A204.1 (cell line): ENCODE measurements around the gene TWF1.
"Not testable (repeated sequence)": the region's sequence is repeated elsewhere in the genome, so short reads cannot be mapped to it uniquely, and the experiment has no call there.

ENCODE experiments used
- FAIRE-seq: peaks from 2 replicates; lab custom pipeline; 2012; peaks lifted over from hg19 to GRCh38; lab: Jason Lieb, UNC

Gene TWF1

GRCh38 chr12:43805860-43806736 lies at the start of gene TWF1:
TSS of gene TWF1 (minus strand) at chr12:43806317. CDS start at chr12:43806245, 72 bp downstream.
- FAIRE-seq: no peak

GRCh38 chr12:43852744-43853143 lies 46.6 kb upstream of the TWF1 start:
- no peak for FAIRE-seq

- FAIRE-seq: no peak
Measured at GRCh38 chr12:43848786-43849185, 42.7 kb upstream of the TWF1 start.

GRCh38 chr12:43848226-43848507 lies 42.0 kb upstream of the TWF1 start:
- no peak for FAIRE-seq

GRCh38 chr12:43847425-43848225 lies 41.5 kb upstream of the TWF1 start:
- FAIRE-seq: not testable (repeated sequence)

GRCh38 chr12:43842259-43842658 lies 36.1 kb upstream of the TWF1 start:
- FAIRE-seq: no peak

GRCh38 chr12:43841253-43841652 lies 35.1 kb upstream of the TWF1 start:
- FAIRE-seq: no peak

GRCh38 chr12:43840338-43840737 lies 34.2 kb upstream of the TWF1 start:
- FAIRE-seq: no peak

- FAIRE-seq: no peak
Measured at GRCh38 chr12:43836475-43836989, 30.4 kb upstream of the TWF1 start.

- no peak for FAIRE-seq
Measured at GRCh38 chr12:43835656-43836474, 29.7 kb upstream of the TWF1 start, which contains the start of gene TMEM117. TSS of gene TMEM117 (plus strand) at chr12:43836081.

GRCh38 chr12:43835264-43835655 lies 29.1 kb upstream of the TWF1 start:
- no peak for FAIRE-seq

GRCh38 chr12:43832463-43833168 lies 26.5 kb upstream of the TWF1 start:
- FAIRE-seq: no peak

- no peak for FAIRE-seq
Measured at GRCh38 chr12:43827093-43827492, 21.0 kb upstream of the TWF1 start.

GRCh38 chr12:43826681-43827080 lies 20.6 kb upstream of the TWF1 start:
- no peak for FAIRE-seq

- no peak for FAIRE-seq
Measured at GRCh38 chr12:43824207-43824775, 18.2 kb upstream of the TWF1 start.

- FAIRE-seq: no peak
Measured at GRCh38 chr12:43816168-43816567, 10.1 kb upstream of the TWF1 start.

GRCh38 chr12:43815416-43815815 lies 9.3 kb upstream of the TWF1 start:
- no peak for FAIRE-seq

- no peak for FAIRE-seq
Measured at GRCh38 chr12:43812926-43813325, 6.8 kb upstream of the TWF1 start.

- no peak for FAIRE-seq
Measured at GRCh38 chr12:43812057-43812456, 5.9 kb upstream of the TWF1 start.

- FAIRE-seq: no peak
Measured at GRCh38 chr12:43807386-43807785, 1.3 kb upstream of the TWF1 start.

- FAIRE-seq: no peak
Measured at GRCh38 chr12:43806737-43807072, 588 bp upstream of the TWF1 start.
